ENCODE measurements around the gene NCKAP5L. TPM values are rescaled to one million over a fixed set of nuclear protein-coding genes. Genes with fewer than 3 reads are reported as not detected.

Gene NCKAP5L
- total and polyA plus RNA-seq, 2 of the 8 experiments (the other 6 are each of a cell fraction or from before 2014, with no cell fraction given): 9.4 to 27.9 TPM

DNA sequence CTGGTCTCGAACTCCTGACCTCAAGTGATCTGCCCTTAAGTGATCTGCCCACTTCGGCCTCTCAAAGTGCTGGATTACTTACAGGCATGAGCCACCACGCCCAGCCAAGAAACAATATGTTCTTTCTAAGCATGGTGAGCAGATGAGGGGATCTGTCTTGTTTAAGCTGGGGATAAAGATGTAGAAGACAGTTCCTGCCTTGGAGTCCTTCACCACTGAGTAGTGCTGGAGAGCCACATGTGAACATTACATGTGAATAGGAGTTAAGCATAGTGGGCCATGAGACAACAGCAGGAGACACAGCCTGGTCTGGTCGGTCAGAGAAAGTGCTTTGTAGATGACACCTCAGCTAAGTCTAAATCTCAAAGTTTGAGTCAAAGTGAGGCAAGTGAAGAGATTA is 60.9 kb downstream of the NCKAP5L start:
- Histone ChIP-seq H4K20me1 (replicated peaks in 1 of 2; ENCODE audit: control insufficient read depth in 1 of 2, insufficient read depth in 2 of 2, low read length in 2 of 2) (peaks cover 0 to 9% of the 10 kb centered on the region in 2 experiments), H3K9me3 (ENCODE audit: insufficient read depth in 2 of 2, low read depth in 1 of 2, low read length in 1 of 2) (no peaks in the 10 kb centered on the region), H3K18ac (ENCODE audit: extremely low read depth, low read length) (no peak overlapping the region), H3K79me1 (ENCODE audit: low read depth, low read length) (no peaks in the 10 kb centered on the region), H3K56ac (replicated peaks; ENCODE audit: insufficient read length, low read depth, low read length) (no peak overlapping the region), H3K4me2 (ENCODE audit: insufficient read depth in 1 of 2, low read depth in 2 of 2, low read length in 2 of 2) (no peak overlapping the region), H4K91ac (replicated peaks; ENCODE audit: insufficient read length, low read length) (no peak overlapping the region), H3K23ac (ENCODE audit: insufficient read length) (no peak overlapping the region), H2BK12ac (ENCODE audit: low read depth, low read length) (no peak overlapping the region), H3K79me2 (ENCODE audit: control insufficient read depth in 1 of 2, insufficient read depth in 2 of 2, low read length in 2 of 2) (no peaks in the 10 kb centered on the region), H3K27me3 (replicated peaks in 1 of 4; ENCODE audit: control insufficient read depth in 3 of 4, extremely low read depth in 1 of 4, insufficient read depth in 3 of 4, low read length in 3 of 4) (no peaks in the 10 kb centered on the region), H3K4me1 (replicated peaks in 1 of 4; ENCODE audit: control insufficient read depth in 3 of 4, insufficient read depth in 4 of 4, low read length in 3 of 4) (peaks cover 0 to 4% (median 0%) of the 10 kb centered on the region in 4 experiments; a peak in 1 of 7 replicates), H3K4me3 (ENCODE audit: extremely low read depth in 1 of 4, insufficient read depth in 2 of 4, low read depth in 3 of 4, low read length in 4 of 4) (no peak overlapping the region), H2BK15ac (ENCODE audit: low read length) (peak overlapping the region; percentile 72; the same call in 1 of the 2 replicates), H4K8ac (ENCODE audit: extremely low read depth, insufficient read depth, low read length) (peak overlapping the region; percentile 48; the same call in 1 of the 2 replicates), H3K36me3 (ENCODE audit: control insufficient read depth in 2 of 4, insufficient read depth in 4 of 4, low read length in 3 of 4) (peaks cover 12 to 23% (median 18%) of the 10 kb centered on the region in 4 experiments), H3K27ac (ENCODE audit: low read depth, low read length) (no peak overlapping the region), H3K9ac (replicated peaks in 1 of 4; ENCODE audit: extremely low read depth in 1 of 4, low read depth in 3 of 4, low read length in 3 of 4) (no peak overlapping the region), H3K14ac (ENCODE audit: insufficient read length) (no peak overlapping the region), H2AFZ (ENCODE audit: low read length) (no peak overlapping the region), H3K23me2 (ENCODE audit: low read depth, low read length) (no peaks in the 10 kb centered on the region), H4K5ac (ENCODE audit: insufficient read length, low read depth, low read length) (no peak overlapping the region), H3K4ac (replicated peaks; ENCODE audit: insufficient read length, low read depth, low read length) (no peak overlapping the region), H2AK5ac (ENCODE audit: low read depth, low read length) (no peak overlapping the region), H2BK120ac (replicated peaks; ENCODE audit: low read depth, low read length) (no peak overlapping the region), H2BK5ac (ENCODE audit: low read depth, low read length) (no peak overlapping the region), H2BK20ac (ENCODE audit: low read length) (no peak overlapping the region)
- no peak for DNase-seq (ENCODE audit: low read depth in 1 of 2, low spot score in 2 of 2)
- ChIA-PET POLR2A (ENCODE audit: partially characterized antibody) (interaction anchor here (0.7 to 4.2 kb wide), 6 partner anchors 10 to 125 kb away, joined by 3 to 20 read pairs (median 4); partner anchors contain the start of gene TMBIM6), CTCF (ENCODE audit: partially characterized antibody) (interaction anchor here (0.7 to 14.5 kb wide), 11 partner anchors 10 to 162 kb away, joined by 3 to 119 read pairs (median 4); partner anchors contain the start of gene NCKAP5L)
- no peak for FAIRE-seq
- 84% methylated on average over 4 of the region's 4 CpGs; no CpG with 5 or more reads in 1 of the 2 experiments for WGBS, 2 experiments (ENCODE audit: extremely low coverage in 1 of 2, insufficient coverage in 1 of 2, insufficient read length in 1 of 2, insufficient replicate concordance in 2 of 2, low coverage in 1 of 2, low lambda C conversion rate in 2 of 2, missing lambda C conversion rate in 1 of 2)
- no peak for TF ChIP-seq CBX8 (IDR thresholded peaks at IDR 0.05; ENCODE audit: borderline replicate concordance, low read depth, low read length)
- TF ChIP-seq, protein P1, sequence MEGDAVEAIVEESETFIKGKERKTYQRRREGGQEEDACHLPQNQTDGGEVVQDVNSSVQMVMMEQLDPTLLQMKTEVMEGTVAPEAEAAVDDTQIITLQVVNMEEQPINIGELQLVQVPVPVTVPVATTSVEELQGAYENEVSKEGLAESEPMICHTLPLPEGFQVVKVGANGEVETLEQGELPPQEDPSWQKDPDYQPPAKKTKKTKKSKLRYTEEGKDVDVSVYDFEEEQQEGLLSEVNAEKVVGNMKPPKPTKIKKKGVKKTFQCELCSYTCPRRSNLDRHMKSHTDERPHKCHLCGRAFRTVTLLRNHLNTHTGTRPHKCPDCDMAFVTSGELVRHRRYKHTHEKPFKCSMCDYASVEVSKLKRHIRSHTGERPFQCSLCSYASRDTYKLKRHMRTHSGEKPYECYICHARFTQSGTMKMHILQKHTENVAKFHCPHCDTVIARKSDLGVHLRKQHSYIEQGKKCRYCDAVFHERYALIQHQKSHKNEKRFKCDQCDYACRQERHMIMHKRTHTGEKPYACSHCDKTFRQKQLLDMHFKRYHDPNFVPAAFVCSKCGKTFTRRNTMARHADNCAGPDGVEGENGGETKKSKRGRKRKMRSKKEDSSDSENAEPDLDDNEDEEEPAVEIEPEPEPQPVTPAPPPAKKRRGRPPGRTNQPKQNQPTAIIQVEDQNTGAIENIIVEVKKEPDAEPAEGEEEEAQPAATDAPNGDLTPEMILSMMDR (IDR thresholded peaks at IDR 0.05; ENCODE audit: control extremely low read depth in 1 of 3, insufficient read depth in 1 of 3, low read depth in 1 of 3, low read length in 3 of 3): peak in 1 of 3 experiments; percentile 0; a peak in 1 of 4 replicates
- 0 out of 4 replicates have a peak, but pooled peaks of 1 of the 2 experiments have one; percentile 7 for TF ChIP-seq RAD21 (IDR thresholded peaks at IDR 0.05 in 1 of 2, conservative IDR thresholded peaks at IDR 0.05 in 1 of 2; ENCODE audit: low read depth in 2 of 2, low read length in 2 of 2)

Measured in H1 (cell line).